A549 (cell line): ENCODE results near the gene FAM83G.

Experiments used
- CBX8 ChIP-seq: fragments of 200-600 bp; sonication (generic); IDR thresholded peaks from 2 replicates; pipeline ENCODE4 v1.6.1; 2016
- CHD2 ChIP-seq: fragments of 150-350 bp; IDR thresholded peaks from 2 replicates; pipeline ENCODE4 v1.6.1; 2014; ENCODE audit warnings: low read length; ENCODE audit not compliant: partially characterized antibody
- EP300 ChIP-seq, 2 experiments: fragments of >200 bp; sonication (Bioruptor Twin); formaldehyde crosslinking; IDR thresholded peaks; 2 replicates in 1 of 2; 3 replicates in 1 of 2; pipeline ENCODE4 v1.6.1; 2016 to 2017
- ESRRA ChIP-seq: fragments of 150-350 bp; IDR thresholded peaks from 2 replicates; pipeline ENCODE4 v1.6.1; 2014; ENCODE audit warnings: mild to moderate bottlenecking, low read length, borderline replicate concordance
- FOSL2 ChIP-seq, 2 experiments: fragments of 450-650 bp in 1 of 2; fragments of >200 bp in 1 of 2; sonication (Bioruptor Twin) in 1 of 2; formaldehyde crosslinking; IDR thresholded peaks; 2 replicates each; pipeline versions ENCODE4 v1.5.0 to v1.6.1; 2016 to 2020; ENCODE audit warnings: mild to moderate bottlenecking in 1 of 2, moderate library complexity in 1 of 2
- GATA3 ChIP-seq: IDR thresholded peaks from 2 replicates; pipeline ENCODE4 v1.6.1; 2012; ENCODE audit warnings: borderline replicate concordance
- JUN ChIP-seq, 2 experiments: fragments of >200 bp; sonication (Bioruptor Twin); formaldehyde crosslinking; IDR thresholded peaks; 2 replicates in 1 of 2; 3 replicates in 1 of 2; pipeline ENCODE4 v1.6.1; 2016 to 2017
- KDM1A ChIP-seq: fragments of 200-600 bp; sonication (generic); IDR thresholded peaks from 2 replicates; pipeline ENCODE4 v1.6.1; 2016; ENCODE audit warnings: low read depth, mild to moderate bottlenecking
- MAFK ChIP-seq: fragments of 450-650 bp; IDR thresholded peaks from 2 replicates; pipeline ENCODE4 v1.6.1; 2014; ENCODE audit not compliant: partially characterized antibody
- POLR2AphosphoS2 ChIP-seq: conservative IDR thresholded peaks from 2 replicates; pipeline ENCODE4 v1.6.1; 2012; ENCODE audit warnings: low read length, improper control_type of control experiment, inconsistent platforms
- RCOR1 ChIP-seq: fragments of 150-350 bp; IDR thresholded peaks from 2 replicates; pipeline ENCODE4 v1.6.1; 2014; ENCODE audit warnings: antibody characterized with exemption, low read length, low read depth
- SMC3 ChIP-seq: fragments of >200 bp; sonication (Bioruptor Twin); formaldehyde crosslinking; IDR thresholded peaks from 3 replicates; pipeline ENCODE4 v1.6.1; 2018; ENCODE audit warnings: inconsistent platforms
- TF ChIP-seq, protein P1 (sequence below): fragments of >200 bp; sonication (Bioruptor Twin); formaldehyde crosslinking; IDR thresholded peaks from 3 replicates; pipeline ENCODE4 v1.5.1; 2016
- TF ChIP-seq, protein P2 (sequence below): fragments of >200 bp; sonication (Bioruptor Twin); formaldehyde crosslinking; IDR thresholded peaks from 2 replicates; pipeline ENCODE4 v1.6.1; 2016

DNA sequence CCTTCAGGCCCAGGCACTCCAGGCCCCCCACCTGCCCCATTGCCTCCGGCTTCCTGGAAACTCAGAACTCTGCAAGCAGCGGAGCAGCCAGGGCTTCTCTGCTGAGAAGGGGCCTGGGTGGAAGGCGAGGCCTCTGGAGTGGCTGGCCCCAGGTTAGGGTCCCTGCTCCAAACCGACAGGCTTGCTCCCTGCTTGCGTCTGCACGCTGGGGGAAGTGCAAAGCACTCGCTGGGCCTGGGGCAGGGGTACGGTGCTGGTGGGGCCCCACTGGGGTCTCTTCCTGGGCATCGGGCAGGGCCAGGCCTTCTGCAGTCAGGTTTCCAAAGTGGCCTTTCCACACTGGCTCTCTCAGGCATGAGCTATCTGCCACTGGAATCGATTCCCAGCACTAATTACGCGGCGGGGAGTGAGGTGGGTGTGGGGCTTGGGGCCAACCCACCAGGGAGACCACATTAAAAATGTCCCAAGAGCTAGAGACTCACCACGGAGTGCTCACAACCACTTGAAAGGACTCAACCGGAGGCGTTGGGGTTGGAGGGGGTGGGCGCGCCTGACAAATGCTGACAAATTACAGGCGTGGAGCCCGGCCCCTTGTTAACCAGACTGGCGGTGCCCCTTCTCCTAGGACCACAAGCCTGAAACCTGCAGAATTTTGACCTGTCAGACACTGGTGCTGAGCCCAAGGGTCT lies 17.9 kb downstream of the FAM83G start:
- TF ChIP-seq KDM1A (no peak), ESRRA (no peak), RCOR1 (no peak), CBX8 (no peak), CHD2 (no peak), POLR2AphosphoS2 (no peak), FOSL2 (IDR thresholded peaks at IDR 0.05) (no peak), FOSL2 (CRISPR knock-in tag; IDR thresholded peaks at IDR 0.05) (no peak), GATA3 (no peak), EP300 (IDR thresholded peaks at IDR 0.05) (no peak), SMC3 (no peak), JUN (IDR thresholded peaks at IDR 0.05) (no peak), MAFK (no peak)
- TF ChIP-seq, protein P1, sequence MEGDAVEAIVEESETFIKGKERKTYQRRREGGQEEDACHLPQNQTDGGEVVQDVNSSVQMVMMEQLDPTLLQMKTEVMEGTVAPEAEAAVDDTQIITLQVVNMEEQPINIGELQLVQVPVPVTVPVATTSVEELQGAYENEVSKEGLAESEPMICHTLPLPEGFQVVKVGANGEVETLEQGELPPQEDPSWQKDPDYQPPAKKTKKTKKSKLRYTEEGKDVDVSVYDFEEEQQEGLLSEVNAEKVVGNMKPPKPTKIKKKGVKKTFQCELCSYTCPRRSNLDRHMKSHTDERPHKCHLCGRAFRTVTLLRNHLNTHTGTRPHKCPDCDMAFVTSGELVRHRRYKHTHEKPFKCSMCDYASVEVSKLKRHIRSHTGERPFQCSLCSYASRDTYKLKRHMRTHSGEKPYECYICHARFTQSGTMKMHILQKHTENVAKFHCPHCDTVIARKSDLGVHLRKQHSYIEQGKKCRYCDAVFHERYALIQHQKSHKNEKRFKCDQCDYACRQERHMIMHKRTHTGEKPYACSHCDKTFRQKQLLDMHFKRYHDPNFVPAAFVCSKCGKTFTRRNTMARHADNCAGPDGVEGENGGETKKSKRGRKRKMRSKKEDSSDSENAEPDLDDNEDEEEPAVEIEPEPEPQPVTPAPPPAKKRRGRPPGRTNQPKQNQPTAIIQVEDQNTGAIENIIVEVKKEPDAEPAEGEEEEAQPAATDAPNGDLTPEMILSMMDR = no peak
- TF ChIP-seq, protein P2, sequence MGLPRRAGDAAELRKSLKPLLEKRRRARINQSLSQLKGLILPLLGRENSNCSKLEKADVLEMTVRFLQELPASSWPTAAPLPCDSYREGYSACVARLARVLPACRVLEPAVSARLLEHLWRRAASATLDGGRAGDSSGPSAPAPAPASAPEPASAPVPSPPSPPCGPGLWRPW = no peak
